Measurements from ENCODE around the gene RGL3.
"Not testable (repeated sequence)": the region's sequence is repeated elsewhere in the genome, so short reads cannot be mapped to it uniquely, and the experiment has no call there.

RGL3 gene

DNA sequence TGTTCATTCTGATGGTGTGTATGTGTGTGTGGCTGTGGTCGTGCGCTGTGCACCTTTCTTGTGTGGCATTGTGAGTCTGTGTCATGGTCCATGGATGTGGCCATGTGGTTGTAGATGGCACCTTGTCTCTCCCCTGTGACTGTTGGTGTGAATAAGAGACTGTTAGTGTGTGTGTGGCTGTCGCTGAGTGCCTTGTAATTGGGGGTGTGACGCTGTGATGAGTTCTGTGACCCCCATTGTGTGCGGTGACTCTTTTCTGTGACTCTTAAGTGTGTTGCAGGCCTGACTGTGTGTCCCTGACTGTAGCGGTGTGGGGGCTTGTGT is 63.1 kb downstream of the RGL3 start:
- no peak for DNase-seq

DNA sequence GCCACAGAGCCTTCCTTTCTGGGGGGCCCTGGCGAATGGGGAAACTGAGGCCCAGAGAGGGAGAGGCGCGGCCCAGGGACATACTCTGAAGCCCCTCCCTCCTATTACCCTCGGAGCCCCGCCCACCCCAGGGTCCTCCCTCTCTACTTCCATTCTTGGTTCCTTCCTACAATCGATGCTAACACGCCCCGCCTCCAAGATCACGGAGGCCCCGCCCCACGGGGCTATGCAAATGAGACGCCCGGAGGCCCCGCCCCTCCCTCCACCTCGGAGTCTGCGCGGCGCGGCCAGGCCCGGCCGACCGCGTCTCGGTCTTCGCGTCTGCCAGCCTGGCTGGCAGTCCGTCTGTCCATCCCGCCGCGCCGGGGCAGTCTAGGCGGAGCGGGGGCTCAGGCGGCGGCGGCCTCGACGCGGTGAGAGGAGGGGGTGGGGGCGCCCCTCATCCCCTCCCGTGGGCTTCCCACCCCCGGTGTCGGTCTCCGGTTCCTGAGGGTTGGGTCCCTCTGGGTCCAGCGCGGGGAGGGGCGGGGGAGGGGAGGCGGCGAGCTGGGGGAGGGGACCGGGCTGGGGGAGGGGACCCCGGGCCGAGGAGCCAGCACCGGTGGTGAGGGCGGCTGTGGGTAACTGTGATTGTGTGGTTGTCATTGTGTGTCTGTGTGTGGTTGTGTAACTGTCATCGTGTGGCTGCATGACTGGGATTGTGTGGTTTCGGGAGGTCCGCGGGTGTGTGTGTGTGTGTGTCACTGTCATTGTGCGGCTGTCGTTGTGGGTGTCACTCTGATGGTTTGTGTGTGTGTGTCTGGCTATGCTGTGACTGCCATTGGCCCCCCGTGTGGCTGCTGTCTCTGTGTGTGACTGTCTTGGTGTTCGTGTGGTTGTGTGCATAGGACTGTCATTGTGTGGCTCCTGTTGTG is 63.7 kb downstream of the RGL3 start, which contains the start of gene PLPPR2:
PLPPR2 (plus strand) TSS at position 273 of the 914 bp plus-strand sequence. CDS start 2,242 bp downstream, outside the sequence.
- peak; percentile 48 for DNase-seq

DNA sequence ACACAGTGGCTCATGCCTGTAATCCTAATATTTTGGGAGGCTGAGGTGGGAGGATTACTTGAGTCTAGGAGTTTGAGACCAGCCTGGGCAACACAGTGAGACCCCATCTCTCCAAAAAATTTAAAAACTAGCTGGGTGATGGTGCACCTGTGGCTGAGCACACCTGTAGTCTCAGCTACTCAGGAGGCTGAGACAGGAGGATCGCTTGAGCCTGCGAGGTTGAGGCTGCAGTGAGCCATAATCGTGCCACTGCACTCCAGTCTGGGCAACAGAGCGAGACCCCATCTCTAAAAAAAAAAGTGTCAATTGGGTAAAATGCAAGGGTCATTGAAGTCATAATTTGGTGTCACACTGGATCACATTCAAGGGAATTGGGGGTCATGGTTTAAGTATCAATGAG is 65.0 kb downstream of the RGL3 start:
- not testable (repeated sequence) for DNase-seq

DNA sequence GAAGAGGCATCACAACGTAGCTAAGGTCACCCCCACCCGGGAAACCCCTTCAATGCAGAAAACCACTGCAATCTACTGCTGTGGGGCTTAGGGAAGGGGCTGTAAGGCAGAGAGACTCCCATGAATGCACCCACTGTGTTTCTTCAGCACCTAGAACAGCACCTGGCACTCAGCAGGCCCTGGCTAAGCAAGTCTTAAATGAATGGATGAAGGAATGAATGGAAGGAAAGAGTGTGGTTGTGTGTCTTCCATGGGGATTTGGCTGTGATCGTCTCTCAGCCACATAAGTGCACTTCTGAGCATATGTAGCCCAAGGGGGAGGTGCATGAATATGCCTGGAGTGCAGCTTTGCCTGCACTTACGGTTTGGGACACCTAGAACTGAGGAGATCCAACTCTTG is 69.9 kb downstream of the RGL3 start:
- no peak for DNase-seq

DNA sequence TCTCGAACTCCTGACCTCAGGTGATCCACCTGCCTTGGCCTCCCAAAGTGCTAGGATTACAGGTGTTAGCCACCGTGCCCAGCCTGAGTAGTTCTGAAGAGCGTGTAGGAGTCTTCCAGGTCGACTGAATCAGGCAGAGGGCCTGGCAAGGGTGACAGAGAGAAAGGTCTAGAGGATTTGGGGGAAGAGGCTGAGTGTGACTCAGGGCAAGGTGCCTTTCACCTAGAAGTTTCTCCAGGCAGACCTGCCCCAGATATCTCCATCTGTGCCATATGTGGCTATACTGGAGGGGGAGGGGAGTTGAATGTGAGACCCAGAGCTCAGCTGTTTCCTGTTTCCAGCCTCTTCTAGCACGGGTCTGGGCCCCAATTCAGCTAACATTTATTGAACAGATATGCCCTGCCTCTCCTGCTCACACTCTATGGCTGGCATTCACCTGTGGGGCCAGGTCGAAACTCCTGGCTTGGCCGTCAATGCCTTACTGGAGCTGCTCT is 71.5 kb downstream of the RGL3 start:
- no peak for DNase-seq

DNA sequence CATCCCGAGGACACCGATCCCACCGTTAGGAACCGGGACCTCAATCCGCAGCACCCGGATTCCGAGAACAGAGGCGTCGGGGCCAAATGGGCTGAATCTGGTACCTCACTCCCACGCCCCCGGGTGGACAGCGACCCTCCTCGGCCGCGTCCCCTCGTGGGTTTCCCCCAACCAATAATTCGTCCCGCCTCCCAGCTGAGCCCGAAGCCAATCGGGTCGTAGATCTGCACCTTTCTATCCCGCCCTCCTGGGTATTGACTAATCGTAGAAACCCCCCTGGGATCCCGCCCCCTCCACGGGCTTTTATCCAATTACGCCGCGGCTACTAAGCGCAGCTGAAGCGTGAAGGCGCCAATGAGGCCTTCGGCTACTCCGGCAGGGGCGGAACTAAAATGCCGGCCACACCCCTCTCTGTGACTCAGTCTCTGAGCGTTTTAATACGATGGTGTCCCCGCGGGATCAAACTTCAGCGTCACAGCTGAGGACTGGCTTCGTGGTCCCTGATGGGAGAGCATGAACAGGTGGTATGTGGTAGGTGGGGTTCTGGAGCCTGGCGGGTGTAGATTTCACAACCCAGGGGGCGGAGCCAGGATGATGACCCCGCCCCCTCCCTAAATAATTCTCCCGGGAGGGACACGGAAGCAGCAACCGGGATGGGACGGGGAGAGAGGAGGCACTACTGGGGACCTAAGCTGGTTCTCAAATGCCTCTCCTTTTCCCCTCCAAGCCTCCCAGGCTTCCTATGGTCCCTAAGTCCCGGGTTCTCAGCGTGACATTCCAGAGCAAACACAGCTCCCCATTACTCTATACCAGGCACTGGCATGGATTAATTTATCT is 72.8 kb downstream of the RGL3 start, which contains the start of the genes CCDC159 and TMEM205:
CCDC159 (plus strand) TSS at position 416 of the 837 bp plus-strand sequence; CDS start at position 504, 88 bp downstream.
TMEM205 (minus strand) TSS at position 165 of the 837 bp plus-strand sequence. CDS start 649 bp downstream, outside the sequence.
- peak; percentile 98 for DNase-seq

DNA sequence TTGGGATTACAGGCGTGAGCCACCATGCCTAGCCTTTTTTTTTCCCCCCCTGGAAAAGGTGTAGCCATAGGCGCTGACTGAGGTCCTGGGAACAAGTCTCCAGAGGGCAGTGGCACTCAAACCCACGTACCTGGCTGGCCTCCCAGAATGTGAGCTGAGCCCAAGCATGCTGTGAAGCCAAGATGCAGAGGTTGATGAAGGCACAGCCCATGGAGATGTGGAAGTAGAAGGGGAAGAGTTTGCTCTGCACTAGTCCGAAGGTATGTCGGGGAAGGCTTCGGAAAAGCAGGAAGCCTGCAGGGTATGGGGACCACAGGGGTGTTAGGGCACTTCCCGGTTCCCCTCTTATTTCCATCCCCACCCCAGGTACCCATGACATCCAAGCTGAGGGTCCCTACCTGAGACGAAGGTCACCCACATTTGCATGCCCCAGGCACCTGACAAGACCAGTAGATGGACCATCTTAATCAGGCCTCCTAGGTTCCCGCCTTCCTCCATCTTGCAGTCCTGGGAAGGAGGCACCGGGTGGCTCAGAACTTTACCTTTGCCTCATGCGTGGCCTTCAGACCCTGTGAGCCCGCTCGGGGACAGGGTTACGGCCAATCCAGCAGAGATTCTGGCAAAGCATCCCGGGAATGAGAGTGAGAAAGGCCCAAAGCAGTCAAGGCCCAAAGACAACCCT is 73.9 kb downstream of the RGL3 start:
- DNase-seq = no peak

All from NCI-H1048 (cell line).